Right atrium auricular region (tissue), 2 donors: ENCODE data around the gene PEX14. TPM values are rescaled to one million over a fixed set of nuclear protein-coding genes. Genes with fewer than 3 reads are reported as not detected.

ENCODE experiments used
- DNase-seq: peaks from one replicate; pipeline ENCODE4 v3.0.0-alpha.2; 2019; ENCODE audit warnings: low spot score
- H3K27ac ChIP-seq, 2 donors: fragments of 200-600 bp; sonication (generic); 1 replicate in 1 of 2; 2 replicates in 1 of 2; pipeline ENCODE4 v1.5.1; 2016 to 2019
- H3K27me3 ChIP-seq, 2 donors: fragments of 200-600 bp; sonication (generic); one replicate each; pipeline versions ENCODE4 v1.5.1 to v1.6.0; 2017 to 2019
- H3K36me3 ChIP-seq: fragments of 200-600 bp; sonication (generic); one replicate; pipeline ENCODE4 v1.5.1; 2016
- H3K4me1 ChIP-seq, 2 donors: fragments of 200-600 bp; sonication (generic); one replicate each; pipeline versions ENCODE4 v1.5.1 to v1.6.0; 2017 to 2019
- H3K4me3 ChIP-seq, 2 donors: fragments of 200-600 bp; sonication (generic); 1 replicate in 1 of 2; 2 replicates in 1 of 2; pipeline ENCODE4 v1.5.1; 2017 to 2019; ENCODE audit warnings: mild to moderate bottlenecking in 1 of 2, moderate library complexity in 1 of 2
- H3K9me3 ChIP-seq, 2 donors: fragments of 200-600 bp; sonication (generic); one replicate each; pipeline ENCODE4 v1.5.1; 2019
- total RNA-seq, 2 donors: library from RNA; depleted of rRNA; stranded (reverse); fragments of >200 nt; gene quantifications; one replicate each; pipeline ENCODE4 v1.1.0, GENCODE V29; 2016
- TF ChIP-seq, protein P1 (sequence below), 2 donors: fragments of 200-600 bp; sonication (generic); IDR thresholded peaks; one replicate each; pipeline ENCODE4 v1.5.1; 2019; ENCODE audit warnings: antibody characterized with exemption in 2 of 2

PEX14 gene
- total RNA-seq, 2 donors from 2014 or later, result 13.7 to 14.5 TPM

DNA sequence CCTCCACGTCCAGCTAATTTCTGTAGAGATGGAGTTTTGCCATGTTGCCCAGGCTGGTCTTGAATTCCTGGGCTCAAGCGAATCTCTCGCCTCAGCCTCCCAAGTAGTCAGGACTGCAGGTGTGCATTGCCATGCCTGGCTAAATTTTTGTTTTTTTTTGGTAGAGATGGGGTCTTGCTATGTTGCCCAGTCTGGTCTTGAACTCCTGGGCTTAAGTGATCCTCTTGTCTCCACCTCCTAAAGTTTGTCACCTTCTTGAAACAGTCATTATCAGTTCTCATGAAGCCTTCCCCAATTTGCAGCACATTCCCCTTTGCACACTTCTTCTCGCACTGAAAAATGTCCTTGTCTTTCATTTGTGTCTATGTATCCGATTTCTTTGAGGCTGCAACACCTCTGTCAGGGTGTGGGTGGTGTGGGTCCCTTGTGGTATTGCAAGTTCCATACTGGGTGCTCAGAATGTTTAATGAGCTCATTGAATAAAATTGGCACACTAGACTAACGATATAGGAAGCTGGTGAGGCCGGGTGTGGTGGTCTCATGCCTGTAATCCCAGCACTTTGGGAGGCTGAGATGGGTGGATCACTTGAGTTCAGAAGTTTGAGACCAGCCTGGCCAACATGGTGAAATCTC lies 27.8 kb upstream of the PEX14 start:
- no peaks in the 10 kb centered on the region for H3K27me3 ChIP-seq
- no peak for DNase-seq
- no peaks in the 10 kb centered on the region for H3K36me3 ChIP-seq
- H3K4me3 ChIP-seq, result no peak overlapping the region
- TF ChIP-seq, protein P1, sequence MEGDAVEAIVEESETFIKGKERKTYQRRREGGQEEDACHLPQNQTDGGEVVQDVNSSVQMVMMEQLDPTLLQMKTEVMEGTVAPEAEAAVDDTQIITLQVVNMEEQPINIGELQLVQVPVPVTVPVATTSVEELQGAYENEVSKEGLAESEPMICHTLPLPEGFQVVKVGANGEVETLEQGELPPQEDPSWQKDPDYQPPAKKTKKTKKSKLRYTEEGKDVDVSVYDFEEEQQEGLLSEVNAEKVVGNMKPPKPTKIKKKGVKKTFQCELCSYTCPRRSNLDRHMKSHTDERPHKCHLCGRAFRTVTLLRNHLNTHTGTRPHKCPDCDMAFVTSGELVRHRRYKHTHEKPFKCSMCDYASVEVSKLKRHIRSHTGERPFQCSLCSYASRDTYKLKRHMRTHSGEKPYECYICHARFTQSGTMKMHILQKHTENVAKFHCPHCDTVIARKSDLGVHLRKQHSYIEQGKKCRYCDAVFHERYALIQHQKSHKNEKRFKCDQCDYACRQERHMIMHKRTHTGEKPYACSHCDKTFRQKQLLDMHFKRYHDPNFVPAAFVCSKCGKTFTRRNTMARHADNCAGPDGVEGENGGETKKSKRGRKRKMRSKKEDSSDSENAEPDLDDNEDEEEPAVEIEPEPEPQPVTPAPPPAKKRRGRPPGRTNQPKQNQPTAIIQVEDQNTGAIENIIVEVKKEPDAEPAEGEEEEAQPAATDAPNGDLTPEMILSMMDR (IDR thresholded peaks at IDR 0.05), result no peak
- peaks cover 0 to 6% of the 10 kb centered on the region in 2 donors for H3K4me1 ChIP-seq
- no peak overlapping the region for H3K27ac ChIP-seq
- H3K9me3 ChIP-seq, result no peaks in the 10 kb centered on the region

- no peak for DNase-seq
- no peak within 1 kb of the TSS for H3K4me3 ChIP-seq
- no peaks in the 10 kb centered on the region for H3K9me3 ChIP-seq
- H3K27me3 ChIP-seq, result no peaks in the 10 kb centered on the region
- TF ChIP-seq, protein P1 (IDR thresholded peaks at IDR 0.05), result no peak
- H3K4me1 ChIP-seq, result peaks cover 0 to 6% of the 10 kb centered on the region in 2 donors
- no peaks in the 10 kb centered on the region for H3K36me3 ChIP-seq
- H3K27ac ChIP-seq, result no peak within 1 kb of the TSS
These were observed 25.0 kb upstream of the PEX14 start, which contains the start of gene CORT for GRCh38 chr1:10449751-10450150. CORT (plus strand) TSS chr1:10450031; CDS start chr1:10450224, 193 bp downstream.

DNA sequence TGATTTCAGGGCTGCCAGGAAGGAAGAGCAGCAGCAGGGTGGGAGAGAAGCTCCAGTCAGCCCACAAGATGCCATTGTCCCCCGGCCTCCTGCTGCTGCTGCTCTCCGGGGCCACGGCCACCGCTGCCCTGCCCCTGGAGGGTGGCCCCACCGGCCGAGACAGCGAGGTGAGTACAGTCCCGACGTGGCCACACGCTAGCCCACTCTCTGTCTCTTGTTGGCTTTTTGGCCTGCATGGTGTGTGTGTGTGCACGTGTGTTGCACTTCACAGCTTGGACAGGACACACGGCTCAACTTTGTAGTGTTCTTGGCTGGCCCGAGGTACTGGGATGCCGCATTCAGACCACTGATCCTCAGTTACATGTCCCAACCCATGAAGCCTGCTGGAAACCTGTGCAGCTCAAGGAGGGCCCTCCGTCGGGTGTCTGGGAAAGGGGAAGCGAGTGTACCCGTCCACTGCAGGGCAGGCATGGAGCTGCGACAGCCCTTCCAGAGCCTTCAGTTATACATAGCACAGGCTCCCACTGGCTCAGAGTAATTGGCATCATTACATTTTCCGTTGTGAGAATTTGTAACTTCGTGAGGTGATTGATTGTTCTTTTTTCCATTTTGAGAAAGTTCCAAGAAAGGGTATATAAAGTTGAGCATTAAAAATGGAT lies 24.5 kb upstream of the PEX14 start:
- TF ChIP-seq, protein P1 (IDR thresholded peaks at IDR 0.05), result no peak
- Histone ChIP-seq H3K4me1 (peaks cover 0 to 6% of the 10 kb centered on the region in 2 donors), H3K27ac (no peak overlapping the region), H3K36me3 (no peaks in the 10 kb centered on the region), H3K9me3 (no peaks in the 10 kb centered on the region), H3K4me3 (no peak overlapping the region), H3K27me3 (no peaks in the 10 kb centered on the region)
- no peak for DNase-seq

DNA sequence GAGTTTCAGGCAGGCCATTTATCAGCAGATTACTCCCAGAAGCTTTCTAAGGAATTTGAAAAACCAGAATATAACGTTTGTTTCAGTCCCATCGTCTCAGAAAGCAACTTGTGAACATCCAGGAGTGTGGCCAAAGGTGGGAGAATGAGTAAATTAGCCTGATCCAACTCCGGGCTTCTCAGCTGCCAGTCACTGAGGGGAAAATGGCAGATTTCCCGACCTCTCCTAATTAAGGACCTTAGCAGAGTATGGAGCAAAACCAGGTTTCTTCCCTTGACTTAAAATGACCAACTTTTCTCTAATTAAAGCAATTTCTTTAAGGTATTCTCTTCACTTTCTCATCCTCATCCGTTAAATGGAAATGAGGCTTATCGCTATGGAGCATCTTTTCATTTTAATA lies 23.9 kb upstream of the PEX14 start:
- DNase-seq, result no peak
- Histone ChIP-seq H3K4me1 (peaks cover 0 to 6% of the 10 kb centered on the region in 2 donors), H3K36me3 (no peaks in the 10 kb centered on the region), H3K9me3 (no peaks in the 10 kb centered on the region), H3K4me3 (no peak overlapping the region), H3K27me3 (no peaks in the 10 kb centered on the region), H3K27ac (no peak overlapping the region)
- TF ChIP-seq, protein P1 (IDR thresholded peaks at IDR 0.05), result no peak

GRCh38 chr1:10451287-10451686 lies 23.5 kb upstream of the PEX14 start:
- DNase-seq, result no peak
- H3K27ac ChIP-seq, result no peak overlapping the region
- no peaks in the 10 kb centered on the region for H3K36me3 ChIP-seq
- H3K27me3 ChIP-seq, result no peaks in the 10 kb centered on the region
- no peak overlapping the region for H3K4me3 ChIP-seq
- TF ChIP-seq, protein P1 (IDR thresholded peaks at IDR 0.05), result no peak
- no peaks in the 10 kb centered on the region for H3K9me3 ChIP-seq
- peaks cover 0 to 6% of the 10 kb centered on the region in 2 donors for H3K4me1 ChIP-seq
